ENCODE data around the gene AQP5. TPM values are rescaled to one million over a fixed set of nuclear protein-coding genes. Genes with fewer than 3 reads are reported as not detected.

The AQP5 gene
- total RNA-seq, 6 experiments from 2014 or later, result not detected

DNA sequence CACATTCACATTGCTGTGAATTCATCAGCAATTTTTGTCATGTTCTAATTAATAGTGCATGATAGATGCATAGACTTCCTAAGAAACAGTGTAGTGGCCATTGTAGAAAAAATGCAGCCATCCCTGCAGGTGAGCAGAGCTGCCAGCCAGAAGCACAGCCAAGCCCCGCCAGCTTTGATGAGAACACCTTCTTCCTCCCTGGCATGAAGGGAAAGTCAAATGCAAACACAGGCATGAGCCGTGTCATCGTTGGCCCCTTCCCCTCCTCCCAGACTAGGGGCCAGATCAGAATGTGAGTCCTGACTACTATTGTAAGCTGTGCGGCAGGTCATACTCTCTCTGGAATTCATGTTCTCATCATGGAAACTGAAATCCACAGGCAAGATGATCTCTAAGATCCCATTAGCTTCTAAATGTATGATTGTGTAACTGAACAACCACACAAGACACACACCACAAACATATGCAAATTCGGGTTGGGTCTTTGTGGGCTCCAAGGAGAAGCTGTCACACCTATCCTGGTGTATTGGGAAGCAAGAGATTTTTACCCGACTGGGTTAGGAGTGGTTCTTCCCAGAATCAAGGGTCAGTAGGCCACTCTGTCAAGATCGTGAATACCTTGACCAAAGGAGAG is 14.0 kb upstream of the AQP5 start:
- TF ChIP-seq, protein P1, sequence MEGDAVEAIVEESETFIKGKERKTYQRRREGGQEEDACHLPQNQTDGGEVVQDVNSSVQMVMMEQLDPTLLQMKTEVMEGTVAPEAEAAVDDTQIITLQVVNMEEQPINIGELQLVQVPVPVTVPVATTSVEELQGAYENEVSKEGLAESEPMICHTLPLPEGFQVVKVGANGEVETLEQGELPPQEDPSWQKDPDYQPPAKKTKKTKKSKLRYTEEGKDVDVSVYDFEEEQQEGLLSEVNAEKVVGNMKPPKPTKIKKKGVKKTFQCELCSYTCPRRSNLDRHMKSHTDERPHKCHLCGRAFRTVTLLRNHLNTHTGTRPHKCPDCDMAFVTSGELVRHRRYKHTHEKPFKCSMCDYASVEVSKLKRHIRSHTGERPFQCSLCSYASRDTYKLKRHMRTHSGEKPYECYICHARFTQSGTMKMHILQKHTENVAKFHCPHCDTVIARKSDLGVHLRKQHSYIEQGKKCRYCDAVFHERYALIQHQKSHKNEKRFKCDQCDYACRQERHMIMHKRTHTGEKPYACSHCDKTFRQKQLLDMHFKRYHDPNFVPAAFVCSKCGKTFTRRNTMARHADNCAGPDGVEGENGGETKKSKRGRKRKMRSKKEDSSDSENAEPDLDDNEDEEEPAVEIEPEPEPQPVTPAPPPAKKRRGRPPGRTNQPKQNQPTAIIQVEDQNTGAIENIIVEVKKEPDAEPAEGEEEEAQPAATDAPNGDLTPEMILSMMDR (IDR thresholded peaks at IDR 0.05), result no peak
- H3K9me3 Mint-ChIP-seq, result no peaks in the 10 kb centered on the region
- H3K36me3 Mint-ChIP-seq (ENCODE audit: low read depth), result no peaks in the 10 kb centered on the region
- no peak overlapping the region for H3K4me3 Mint-ChIP-seq
- H3K27ac Mint-ChIP-seq, result no peak overlapping the region
- H3K27me3 Mint-ChIP-seq (ENCODE audit: insufficient read depth), result peaks cover 26% of the 10 kb centered on the region
- H3K4me1 Mint-ChIP-seq (ENCODE audit: low read depth), result peaks cover 12% of the 10 kb centered on the region
- DNase-seq, result no peak

DNA sequence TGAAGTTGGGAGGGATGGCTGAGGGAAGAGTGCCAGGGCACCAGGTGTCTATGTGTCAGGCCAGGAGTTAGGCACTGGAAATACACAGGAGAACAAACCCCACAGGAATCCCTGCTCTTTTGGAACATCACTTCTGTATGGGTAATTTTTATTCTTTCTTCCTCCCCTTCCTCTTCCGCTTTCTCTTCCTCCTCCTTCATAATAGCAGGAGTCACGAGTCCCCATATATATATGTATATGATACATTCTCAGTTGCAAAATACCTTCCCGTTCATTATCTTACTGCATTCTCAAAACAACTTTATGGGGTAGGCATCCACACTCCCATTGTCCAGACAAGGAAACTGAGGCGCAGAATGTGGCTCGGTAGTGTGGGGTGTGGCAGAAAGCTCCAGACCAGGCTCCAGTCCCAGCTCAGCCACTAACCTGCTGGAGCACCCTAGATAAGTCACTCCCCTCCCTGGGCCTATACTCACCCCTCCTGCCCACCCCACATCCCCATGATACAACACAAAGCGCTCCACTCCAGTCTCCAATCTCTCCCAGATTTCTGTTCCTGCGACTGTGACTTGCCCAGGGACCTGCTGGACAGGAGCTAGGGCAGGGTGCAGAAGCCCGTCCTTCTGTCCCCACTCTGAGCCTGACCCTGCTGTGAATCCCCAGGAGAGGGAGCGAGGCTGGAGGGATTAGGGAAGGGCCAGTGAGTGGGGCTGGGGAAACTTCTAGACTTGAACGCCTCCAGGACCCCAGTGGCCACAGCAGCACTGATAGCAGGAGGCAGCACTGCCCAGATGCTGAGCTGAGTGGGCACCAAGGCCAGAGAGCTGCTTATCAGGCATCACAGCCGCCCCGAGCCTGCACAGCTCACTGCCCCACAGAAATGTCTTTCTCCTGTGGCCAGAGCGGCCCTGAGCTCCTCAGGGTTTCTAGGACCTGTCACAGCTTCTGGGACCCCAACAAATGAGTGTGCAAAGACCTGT is 12.5 kb upstream of the AQP5 start:
- H3K4me3 Mint-ChIP-seq, result no peak overlapping the region
- no peak for DNase-seq
- peaks cover 12% of the 10 kb centered on the region for H3K4me1 Mint-ChIP-seq (ENCODE audit: low read depth)
- H3K36me3 Mint-ChIP-seq (ENCODE audit: low read depth), result no peaks in the 10 kb centered on the region
- peaks cover 39% of the 10 kb centered on the region for H3K27me3 Mint-ChIP-seq (ENCODE audit: insufficient read depth)
- no peak overlapping the region for H3K27ac Mint-ChIP-seq
- TF ChIP-seq, protein P1 (IDR thresholded peaks at IDR 0.05), result no peak
- H3K9me3 Mint-ChIP-seq, result no peaks in the 10 kb centered on the region

DNA sequence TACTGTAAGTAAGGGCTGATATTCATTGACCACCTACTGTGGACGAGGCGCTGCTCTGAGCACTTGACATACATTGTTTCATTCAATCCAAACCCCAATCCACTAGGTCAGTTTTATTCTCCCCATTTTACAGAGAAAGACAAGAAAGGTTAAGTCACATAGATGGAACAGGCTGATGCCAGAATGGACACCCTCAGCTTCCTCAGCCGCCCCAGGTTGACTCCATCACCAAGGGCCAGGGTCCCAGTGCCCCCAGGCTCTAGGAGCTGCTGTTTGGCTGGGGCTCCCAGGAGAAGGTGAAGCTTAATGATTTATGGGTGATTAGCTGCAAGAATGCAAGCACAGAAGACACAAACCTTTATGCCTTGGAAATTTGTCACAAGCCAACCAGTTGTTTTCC is 11.8 kb upstream of the AQP5 start:
- TF ChIP-seq, protein P1 (IDR thresholded peaks at IDR 0.05), result no peak
- H3K4me3 Mint-ChIP-seq, result no peak overlapping the region
- H3K27me3 Mint-ChIP-seq (ENCODE audit: insufficient read depth), result peaks cover 44% of the 10 kb centered on the region
- no peaks in the 10 kb centered on the region for H3K9me3 Mint-ChIP-seq
- peaks cover 12% of the 10 kb centered on the region for H3K4me1 Mint-ChIP-seq (ENCODE audit: low read depth)
- H3K27ac Mint-ChIP-seq, result no peak overlapping the region
- no peak for DNase-seq
- H3K36me3 Mint-ChIP-seq (ENCODE audit: low read depth), result no peaks in the 10 kb centered on the region

DNA sequence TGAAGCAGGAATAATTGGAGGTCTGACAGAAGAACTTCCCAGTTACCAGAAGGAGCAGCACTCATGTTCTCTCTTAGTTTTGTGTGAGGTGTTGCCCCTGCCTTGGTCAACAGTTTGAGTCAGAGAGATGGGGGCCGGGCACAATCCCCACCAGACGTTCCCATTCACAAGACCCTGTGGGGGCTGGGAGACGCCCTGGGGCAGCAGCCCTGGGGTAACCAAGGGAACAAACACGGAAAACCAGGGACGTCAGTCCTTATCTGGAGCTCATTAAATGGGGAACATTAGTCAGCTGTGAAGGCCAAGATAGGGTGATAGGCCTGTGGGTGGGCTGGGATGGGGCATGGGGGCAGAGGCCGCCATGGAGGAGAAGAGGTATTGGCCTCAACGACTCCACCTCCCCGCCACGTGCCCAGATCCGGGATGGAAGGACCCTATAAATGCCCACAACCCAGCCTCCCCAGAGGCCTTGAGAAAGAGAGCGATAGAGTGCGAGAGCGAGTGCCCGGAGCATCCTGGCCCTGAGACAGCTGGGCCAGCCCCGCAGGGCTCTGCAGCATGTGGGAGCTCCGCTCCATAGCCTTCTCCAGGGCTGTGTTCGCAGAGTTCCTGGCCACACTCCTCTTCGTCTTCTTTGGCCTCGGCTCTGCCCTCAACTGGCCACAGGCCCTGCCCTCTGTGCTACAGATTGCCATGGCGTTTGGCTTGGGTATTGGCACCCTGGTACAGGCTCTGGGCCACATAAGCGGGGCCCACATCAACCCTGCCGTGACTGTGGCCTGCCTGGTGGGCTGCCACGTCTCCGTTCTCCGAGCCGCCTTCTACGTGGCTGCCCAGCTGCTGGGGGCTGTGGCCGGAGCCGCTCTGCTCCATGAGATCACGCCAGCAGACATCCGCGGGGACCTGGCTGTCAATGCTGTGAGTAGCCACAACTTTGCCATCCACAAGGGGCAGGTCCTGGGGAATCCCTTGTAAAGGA is 11.1 kb upstream of the AQP5 start, which contains the start of gene AQP2:
TSS of gene AQP2 (plus strand) at position 465 of the 979 bp plus-strand sequence. CDS start at position 559, 94 bp downstream.
- TF ChIP-seq, protein P1 (IDR thresholded peaks at IDR 0.05), result no peak
- H3K4me3 Mint-ChIP-seq, result no peak within 1 kb of the TSS
- H3K27me3 Mint-ChIP-seq (ENCODE audit: insufficient read depth), result peaks cover 44% of the 10 kb centered on the region
- no peak for DNase-seq
- H3K9me3 Mint-ChIP-seq, result no peaks in the 10 kb centered on the region
- peaks cover 8% of the 10 kb centered on the region for H3K4me1 Mint-ChIP-seq (ENCODE audit: low read depth)
- H3K36me3 Mint-ChIP-seq (ENCODE audit: low read depth), result no peaks in the 10 kb centered on the region
- H3K27ac Mint-ChIP-seq, result no peak within 1 kb of the TSS

Data from HFFc6 (cell line).